ENCODE measurements around the gene NAP1L4.
A peak's percentile ranks its signal among the peaks of the same experiment; 100 is the strongest.

NAP1L4 gene

DNA sequence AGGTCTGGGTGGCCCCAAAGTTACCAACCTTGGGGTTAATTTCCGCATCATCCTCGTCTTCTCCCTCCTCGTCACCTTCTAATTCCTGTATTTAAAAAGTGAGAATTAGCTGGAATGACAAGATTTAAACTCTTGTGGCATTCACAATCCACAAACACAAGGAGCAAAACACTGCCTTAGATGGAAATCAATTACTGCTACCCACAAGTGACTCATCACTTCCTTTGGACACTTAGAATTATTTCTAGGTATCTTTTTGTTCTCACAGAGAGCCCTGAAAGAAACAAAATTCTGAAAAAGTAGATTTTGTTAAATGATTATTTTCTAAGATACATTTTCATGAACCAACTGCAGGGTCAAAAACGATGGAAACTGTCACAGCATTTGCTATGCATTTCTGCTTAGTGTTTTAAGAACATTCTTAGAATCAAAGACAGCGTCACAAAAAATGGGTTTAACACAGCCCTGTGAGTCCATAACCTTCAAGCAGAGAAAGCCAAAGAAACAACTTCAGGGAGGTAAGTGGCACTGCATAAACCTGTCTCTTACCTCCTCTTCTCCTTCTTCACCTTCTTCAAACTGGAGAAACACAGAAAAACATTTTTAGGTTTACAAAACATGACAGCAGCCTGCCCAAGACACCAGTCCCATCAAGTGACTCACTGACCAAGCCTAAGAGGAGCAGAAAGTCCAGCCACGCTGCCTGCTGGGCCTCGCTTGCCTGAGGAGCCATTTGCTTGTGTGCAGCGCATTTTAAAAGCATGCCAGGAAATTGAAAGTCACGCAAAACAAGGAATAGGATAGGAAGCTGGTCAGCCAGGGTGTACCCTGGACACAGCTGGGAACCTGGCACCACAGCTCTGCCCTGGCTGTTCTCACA, 40.7 kb downstream of the NAP1L4 start:
- H3K4me3 ChIP-seq (ENCODE audit: low read depth, low read length): no peak overlapping the region
- TF ChIP-seq, protein P1, sequence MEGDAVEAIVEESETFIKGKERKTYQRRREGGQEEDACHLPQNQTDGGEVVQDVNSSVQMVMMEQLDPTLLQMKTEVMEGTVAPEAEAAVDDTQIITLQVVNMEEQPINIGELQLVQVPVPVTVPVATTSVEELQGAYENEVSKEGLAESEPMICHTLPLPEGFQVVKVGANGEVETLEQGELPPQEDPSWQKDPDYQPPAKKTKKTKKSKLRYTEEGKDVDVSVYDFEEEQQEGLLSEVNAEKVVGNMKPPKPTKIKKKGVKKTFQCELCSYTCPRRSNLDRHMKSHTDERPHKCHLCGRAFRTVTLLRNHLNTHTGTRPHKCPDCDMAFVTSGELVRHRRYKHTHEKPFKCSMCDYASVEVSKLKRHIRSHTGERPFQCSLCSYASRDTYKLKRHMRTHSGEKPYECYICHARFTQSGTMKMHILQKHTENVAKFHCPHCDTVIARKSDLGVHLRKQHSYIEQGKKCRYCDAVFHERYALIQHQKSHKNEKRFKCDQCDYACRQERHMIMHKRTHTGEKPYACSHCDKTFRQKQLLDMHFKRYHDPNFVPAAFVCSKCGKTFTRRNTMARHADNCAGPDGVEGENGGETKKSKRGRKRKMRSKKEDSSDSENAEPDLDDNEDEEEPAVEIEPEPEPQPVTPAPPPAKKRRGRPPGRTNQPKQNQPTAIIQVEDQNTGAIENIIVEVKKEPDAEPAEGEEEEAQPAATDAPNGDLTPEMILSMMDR (conservative IDR thresholded peaks at IDR 0.05; ENCODE audit: low read depth, low read length): no peak
- DNase-seq (ENCODE audit: low read depth): peak; percentile 71

DNA sequence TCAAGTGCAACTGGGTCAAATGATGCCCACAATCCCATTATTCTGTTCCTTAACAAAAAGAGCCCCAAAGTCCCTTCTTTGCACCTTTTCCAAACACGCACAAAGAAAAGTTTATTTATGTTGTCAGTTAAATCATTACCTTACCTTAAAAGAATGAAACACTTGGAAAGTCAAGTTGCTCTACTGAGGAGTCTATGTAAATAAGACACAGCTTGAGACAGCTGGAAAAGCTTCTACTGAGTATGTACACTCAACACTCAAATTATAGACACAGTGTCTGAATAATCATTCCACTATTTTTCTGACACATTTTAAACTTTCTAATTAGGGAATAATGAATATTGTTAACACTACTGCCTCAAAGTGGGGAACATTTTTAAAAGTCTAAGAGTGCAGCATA, 41.3 kb downstream of the NAP1L4 start:
- DNase-seq (ENCODE audit: low read depth): peak; percentile 65
- TF ChIP-seq, protein P1 (conservative IDR thresholded peaks at IDR 0.05; ENCODE audit: low read depth, low read length): no peak
- no peak overlapping the region for H3K4me3 ChIP-seq (ENCODE audit: low read depth, low read length)

DNA sequence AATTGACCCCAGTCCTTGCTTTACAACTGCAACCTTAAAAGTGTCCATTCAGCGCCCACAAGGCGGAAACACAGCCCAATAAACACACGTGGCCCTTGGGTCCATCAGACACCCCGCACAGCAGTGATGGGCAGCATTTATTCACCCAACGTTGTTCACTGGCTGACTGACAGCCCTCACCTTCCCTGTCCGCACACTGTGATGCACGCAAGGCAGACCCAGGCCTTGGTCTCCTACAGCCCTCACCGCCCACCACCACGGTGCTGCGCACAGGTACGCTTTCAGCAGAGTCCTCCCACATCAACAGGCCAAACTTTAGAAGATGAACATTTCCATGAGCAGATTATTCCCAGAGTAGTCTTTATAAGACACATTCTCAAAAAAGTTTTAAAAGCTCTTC, 42.2 kb downstream of the NAP1L4 start:
- no peak overlapping the region for H3K4me3 ChIP-seq (ENCODE audit: low read depth, low read length)
- no peak for DNase-seq (ENCODE audit: low read depth)
- TF ChIP-seq, protein P1 (conservative IDR thresholded peaks at IDR 0.05; ENCODE audit: low read depth, low read length): no peak

DNA sequence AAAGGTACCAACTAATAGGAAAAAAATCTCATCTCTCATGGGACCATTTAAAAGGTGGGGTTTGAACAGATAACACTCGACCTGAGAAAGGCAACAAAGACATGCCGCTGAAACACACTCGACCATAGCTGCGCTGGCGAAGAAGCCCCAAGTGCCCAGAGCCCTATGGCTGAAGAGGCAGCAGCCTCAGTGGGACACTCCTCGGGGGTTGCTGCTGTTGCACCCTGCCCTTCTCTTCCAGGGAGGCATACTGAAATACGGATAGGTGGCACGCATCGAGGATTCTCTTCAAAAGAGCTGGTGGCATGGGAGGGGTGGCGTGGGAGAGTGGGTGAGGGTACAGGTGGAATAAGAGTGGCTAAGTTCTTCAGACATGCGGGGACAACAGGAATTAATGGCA, 44.4 kb downstream of the NAP1L4 start:
- no peak overlapping the region for H3K4me3 ChIP-seq (ENCODE audit: low read depth, low read length)
- TF ChIP-seq, protein P1 (conservative IDR thresholded peaks at IDR 0.05; ENCODE audit: low read depth, low read length): no peak
- no peak for DNase-seq (ENCODE audit: low read depth)

DNA sequence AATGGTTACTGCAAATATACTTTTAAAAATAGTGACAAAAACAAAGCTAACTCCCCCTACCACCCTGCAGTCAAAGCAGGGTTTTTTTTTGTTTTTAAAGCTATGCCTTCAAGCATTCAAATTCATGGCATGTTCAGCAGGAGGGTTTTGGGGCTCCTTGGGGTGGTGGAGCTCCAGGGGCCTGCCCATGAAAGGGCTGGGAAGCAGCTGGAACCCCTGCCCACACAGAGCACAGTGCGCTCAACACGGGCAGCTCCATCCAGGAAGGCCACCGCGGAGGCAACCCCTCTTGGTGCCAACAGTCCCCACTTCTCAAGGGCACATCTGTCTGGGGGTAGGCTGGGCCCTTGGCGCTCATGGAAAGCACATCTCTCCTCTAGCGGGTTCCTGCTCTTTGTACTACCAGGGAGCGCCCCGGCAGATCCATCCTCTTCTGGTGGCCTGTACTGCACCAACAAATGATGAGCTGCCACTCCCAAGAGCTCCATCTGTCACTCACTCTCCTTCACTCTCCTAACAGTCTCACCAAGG, 46.3 kb downstream of the NAP1L4 start:
- no peak for DNase-seq (ENCODE audit: low read depth)
- TF ChIP-seq, protein P1 (conservative IDR thresholded peaks at IDR 0.05; ENCODE audit: low read depth, low read length): no peak

DNA sequence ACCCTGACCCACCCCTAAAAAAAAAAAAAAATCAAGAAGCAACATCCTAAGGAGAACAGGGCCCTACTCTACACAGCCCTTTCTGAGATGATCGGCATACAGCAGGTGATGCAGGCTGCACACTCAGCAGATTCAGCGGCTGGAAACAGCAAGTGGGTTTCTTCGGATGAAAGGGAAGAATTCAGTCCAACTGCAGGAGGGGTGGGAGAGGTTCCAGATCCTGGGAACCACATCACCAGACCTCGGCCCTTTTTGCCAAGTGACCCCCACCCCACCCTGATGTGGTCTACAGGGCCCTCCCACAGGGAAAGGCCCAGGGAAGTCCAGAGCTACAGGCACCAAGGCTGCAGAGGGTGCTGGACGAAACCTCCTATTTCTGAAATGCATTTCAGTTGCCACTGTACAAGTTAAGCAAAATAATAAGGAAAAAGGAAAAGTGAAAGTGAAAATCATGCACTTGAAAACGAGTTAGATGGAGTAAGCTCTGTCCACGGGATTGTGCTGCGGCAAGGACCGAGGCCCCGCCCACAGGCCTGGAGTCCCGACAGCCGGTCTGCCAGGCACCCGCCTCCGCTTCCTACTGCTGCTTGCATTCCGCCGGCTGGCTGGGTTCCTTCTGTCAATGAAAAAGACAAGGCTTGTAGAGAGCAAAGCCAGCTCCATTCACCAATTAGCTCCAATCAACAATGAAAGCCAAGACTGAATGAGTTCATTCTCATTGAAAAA, 46.9 kb downstream of the NAP1L4 start:
- peak overlapping the region; percentile 47 for H3K4me3 ChIP-seq (ENCODE audit: low read depth, low read length)
- DNase-seq (ENCODE audit: low read depth): peak; percentile 97
- TF ChIP-seq, protein P1 (conservative IDR thresholded peaks at IDR 0.05; ENCODE audit: low read depth, low read length): no peak

More for the DNA sequence above, 46.3 kb downstream of the NAP1L4 start:
- no peak overlapping the region for H3K4me3 ChIP-seq (ENCODE audit: low read depth, low read length)
